Left renal cortex interstitium (tissue), 4 donors: ENCODE results near the gene SLC2A13. TPM values are rescaled to one million over a fixed set of nuclear protein-coding genes. Genes with fewer than 3 reads are reported as not detected.

Experiments
- DNase-seq, 4 donors: peaks; one replicate each; pipeline ENCODE4 v3.0.0-alpha.2; 2013; ENCODE audit warnings: low read depth in 4 of 4, low spot score in 2 of 4, missing footprints in 1 of 4
- polyA plus RNA-seq, 4 donors: library from polyadenylated mRNA; unstranded; fragments of 120-200 nt; gene quantifications; one replicate each; pipeline ENCODE4 v1.2.1, GENCODE V29; 2013; ENCODE audit not compliant: insufficient read length in 4 of 4

SLC2A13 gene
- polyA plus RNA-seq = 10 to 100 TPM; 11.8 to 16.3 (median 14.5) TPM

DNA sequence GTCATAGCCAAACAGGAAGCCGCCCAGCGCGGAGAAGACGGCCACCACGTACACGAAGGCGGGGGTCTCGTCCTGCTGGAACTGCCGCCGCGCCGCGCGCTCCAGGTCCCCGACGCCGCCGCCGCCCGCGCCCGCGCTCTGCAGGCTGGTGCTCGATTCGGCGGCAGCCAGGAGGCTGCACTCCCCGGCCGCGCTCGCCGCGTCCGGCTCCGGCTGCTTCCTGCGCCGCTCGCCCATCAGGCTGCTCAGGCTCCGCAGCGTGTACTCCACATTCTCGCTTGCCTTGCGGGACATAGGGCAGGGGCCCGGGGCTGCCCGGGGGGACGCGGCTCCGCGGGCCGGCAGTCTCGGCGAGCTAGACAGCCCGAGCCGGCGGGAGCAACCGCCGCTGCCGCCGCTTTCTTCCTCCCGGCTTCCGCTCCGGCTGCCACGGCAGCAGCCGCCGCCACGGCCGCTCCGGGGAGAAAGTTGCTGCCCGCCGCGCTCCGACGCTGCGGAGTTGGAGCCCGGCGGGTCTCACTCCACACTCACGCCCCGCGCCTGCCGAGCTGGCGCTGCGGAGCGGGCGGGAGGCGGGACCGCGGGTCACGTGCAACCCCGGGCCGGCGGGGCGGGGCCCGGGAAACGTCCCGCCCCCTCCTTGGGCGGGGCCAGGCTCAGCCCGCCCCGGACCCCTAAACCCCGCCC is at the start of gene SLC2A13:
TSS of gene SLC2A13 (minus strand) at position 567 of the 687 bp plus-strand sequence. CDS start at position 294, 273 bp downstream.
- peak in 1 of 4 donors; percentile 56 for DNase-seq

- DNase-seq = no peak
These were observed 48.5 kb upstream of the SLC2A13 start for GRCh38 chr12:40154381-40154780.

GRCh38 chr12:40153432-40153831 is 47.6 kb upstream of the SLC2A13 start:
- no peak for DNase-seq

- DNase-seq = peak in 3 of 4 donors; percentile 20 to 56 (median 34)
These were observed 47.0 kb upstream of the SLC2A13 start for GRCh38 chr12:40152783-40153383.

GRCh38 chr12:40149673-40150260 is 43.9 kb upstream of the SLC2A13 start:
- DNase-seq = no peak

DNA sequence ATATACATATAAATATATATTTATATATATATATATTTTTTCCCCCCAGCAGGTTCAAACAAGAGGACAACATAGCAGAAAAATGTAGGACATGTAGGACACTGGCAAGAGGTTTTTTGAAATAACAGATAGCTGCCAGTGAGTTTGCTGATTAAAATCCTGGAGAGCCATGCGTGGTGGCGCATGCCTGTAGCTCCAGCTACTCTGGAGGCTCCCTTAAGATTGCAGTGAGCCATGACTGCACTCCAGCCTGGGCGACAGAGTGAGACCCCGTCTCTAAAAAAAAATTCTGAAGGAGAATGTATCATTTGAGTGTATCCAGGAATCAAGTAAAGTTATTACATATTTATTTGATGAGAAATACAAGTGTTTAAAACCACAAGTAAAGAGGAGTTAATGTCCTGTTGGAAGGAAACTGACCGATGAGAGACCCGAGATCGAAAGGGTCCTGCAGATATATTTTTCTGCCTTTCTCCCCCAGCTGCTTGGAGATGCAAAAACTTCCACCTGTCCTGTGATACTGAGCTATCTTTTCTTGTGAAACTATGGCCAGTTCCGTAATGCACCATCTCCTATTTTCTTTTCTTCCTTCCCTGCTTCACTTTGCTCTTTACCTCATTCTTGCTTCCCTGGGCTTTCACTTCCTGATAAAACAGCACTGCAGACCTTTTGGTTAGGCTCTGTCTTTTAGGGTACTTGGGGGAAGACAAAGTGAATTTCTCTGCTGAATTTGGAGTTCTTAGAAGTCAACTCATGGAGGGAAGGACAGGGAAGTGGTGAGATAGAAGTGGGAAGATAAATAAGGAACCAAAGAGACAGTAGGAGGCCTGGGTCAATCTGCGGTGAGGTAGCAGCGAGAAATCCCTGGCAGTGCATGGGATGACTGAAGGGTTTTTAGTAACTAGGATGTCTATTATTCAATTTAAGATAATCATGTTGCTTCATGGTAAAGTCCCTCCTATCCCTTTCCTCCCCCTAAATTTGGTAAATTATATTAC is 41.2 kb upstream of the SLC2A13 start:
- DNase-seq = no peak

GRCh38 chr12:40145896-40146295 is 40.0 kb upstream of the SLC2A13 start:
- no peak for DNase-seq

DNA sequence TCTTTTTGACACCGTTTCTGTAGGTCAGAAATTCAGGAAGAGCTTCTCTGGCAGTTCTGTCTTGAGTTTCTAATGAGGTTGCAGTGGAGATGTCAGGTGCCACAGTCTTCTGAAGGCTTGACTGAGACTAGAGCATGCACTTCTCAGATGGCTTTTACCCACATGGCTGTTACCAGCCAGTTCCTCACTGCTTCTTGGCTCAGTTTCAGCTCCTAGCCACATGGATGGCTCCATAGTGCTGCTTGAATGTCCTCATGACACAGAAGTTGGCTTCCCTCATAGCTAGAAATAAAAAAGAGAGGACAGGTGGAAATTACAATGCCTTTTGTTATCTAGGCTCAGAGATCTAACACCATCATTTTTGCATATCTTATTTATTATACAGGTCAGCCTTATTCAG is 38.1 kb upstream of the SLC2A13 start:
- no peak for DNase-seq

GRCh38 chr12:40142001-40142744 is 36.3 kb upstream of the SLC2A13 start:
- DNase-seq = no peak

- no peak for DNase-seq
These were observed 32.6 kb upstream of the SLC2A13 start for GRCh38 chr12:40138526-40138925.

DNA sequence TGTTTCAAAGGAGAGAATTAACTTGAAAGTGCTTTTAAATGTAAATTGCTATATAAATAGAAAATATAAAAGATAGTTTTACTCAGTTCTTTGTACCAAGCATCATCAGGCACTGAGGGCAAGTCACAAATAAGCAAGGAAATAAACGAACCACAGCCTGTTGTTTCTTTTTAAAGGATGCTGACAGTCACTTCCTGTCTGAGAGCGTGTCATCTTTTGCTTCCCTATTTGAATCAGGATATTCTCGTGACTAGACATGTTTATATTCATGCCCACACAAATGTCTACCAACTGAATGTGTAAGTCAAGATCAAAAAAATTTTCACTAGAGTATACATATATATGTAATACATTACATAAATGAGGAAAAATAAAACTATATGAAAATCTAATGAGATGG is 31.4 kb upstream of the SLC2A13 start:
- DNase-seq = no peak

DNA sequence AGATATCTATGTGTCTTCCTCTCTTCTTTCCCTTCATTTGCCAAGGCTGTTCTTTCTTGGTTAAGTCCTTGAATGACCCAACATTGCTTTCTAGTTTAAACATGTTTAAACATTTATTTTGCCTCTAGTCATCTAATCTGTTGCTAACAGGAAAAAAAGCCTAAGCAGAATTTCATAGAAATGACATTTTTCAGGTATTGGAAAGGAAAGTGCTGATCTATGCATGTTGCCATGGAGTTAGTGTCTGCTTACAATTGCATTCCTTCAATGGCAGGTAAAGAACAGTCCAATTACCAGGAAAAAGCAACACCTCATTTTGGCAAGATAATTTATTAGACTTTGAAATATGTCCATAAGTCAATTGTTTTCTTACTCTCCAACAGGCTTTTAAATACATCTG is 21.5 kb upstream of the SLC2A13 start:
- DNase-seq = no peak

GRCh38 chr12:40123496-40123895 is 17.6 kb upstream of the SLC2A13 start:
- DNase-seq = no peak

- no peak for DNase-seq
These were observed 17.0 kb upstream of the SLC2A13 start for GRCh38 chr12:40122842-40123241.

GRCh38 chr12:40117818-40118217 is 11.9 kb upstream of the SLC2A13 start:
- DNase-seq = no peak

DNA sequence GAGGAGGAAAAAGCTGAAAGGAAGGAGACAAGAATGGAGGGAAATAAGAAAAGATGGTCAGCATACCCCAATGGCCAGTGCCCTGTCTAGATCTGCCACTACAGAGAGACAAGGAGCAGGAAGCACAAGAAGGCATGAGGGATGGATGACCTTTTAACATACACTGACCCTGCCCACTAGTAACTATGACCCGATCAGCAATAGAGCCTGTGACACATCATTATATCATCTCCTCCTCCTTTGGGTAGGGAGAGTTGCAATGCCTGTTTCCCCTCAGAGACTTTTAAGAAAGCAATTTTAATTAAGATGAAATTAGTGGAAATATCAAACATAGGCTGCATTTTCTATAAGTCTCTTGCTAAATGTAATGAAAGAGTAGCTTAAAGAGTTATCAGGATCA is 4.7 kb upstream of the SLC2A13 start:
- no peak for DNase-seq

DNA sequence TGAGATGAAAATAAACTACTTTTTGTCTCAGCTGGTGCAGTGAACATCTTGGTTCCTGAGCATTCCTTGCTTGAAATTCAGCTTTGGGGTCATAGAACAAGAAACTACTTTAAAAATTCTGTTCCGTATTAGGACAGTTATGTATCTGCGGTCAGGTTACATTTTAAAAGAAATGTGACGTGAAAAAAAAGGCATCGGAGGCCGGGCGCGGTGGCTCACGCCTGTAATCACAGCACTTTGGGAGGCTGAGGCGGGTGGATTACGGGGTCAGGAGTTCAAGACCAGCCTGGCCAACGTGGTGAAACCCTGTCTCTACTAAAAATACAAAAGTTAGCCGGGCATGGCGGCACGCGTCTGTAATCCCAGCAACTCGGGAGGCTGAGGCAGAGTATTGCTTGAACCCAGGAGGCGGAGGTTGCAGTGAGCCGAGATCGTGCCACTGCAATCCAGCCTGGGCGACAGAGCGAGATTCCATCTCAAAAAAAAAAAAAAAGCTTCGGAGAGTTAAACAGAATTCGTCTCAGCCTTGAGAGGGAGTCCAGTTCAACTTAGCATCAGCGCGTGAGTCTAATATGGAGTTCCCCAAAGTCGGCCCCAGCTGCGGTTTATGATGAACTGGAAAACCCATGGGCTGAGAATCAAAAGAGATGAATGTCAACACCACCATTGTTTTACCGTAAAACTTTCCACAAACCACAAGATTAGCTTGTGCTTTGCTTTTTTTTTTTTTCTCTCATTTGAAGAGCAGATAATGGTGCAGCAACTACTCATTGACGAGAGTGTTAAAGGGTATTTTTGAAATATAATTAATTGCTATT is 2.1 kb upstream of the SLC2A13 start:
- DNase-seq = no peak

DNA sequence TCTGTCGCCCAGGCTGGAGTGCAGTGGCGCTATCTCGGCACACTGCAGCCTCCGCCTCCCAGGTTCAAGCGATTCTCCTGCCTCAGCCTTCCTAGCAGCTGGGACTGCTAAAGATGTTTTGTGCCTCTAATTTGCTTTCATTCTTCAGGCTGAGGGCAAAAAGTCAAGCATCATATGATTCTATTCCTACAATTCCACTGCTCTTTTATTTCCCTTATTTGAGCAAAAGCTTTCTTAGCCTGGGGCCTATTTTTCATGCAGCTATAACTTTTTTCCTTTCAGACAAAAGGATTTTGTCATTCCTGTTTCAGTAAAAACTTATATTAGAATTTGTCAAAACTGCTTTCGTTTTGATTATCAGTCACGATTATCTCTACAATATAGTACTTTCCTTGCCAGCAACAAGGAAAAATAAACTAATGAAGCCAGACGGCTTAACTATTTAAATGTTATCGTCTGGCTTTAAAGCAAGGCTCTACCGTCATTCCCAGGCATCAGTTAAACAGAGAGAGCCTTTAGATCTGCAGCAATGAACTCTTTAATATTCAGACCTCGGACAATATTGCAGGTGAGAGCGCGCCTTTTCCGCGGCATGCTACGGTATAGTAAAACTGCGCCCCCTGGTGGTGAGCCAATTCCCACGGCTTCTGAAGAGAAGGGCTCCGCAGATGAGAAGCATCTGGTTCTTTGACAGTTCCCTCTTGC is 1.4 kb upstream of the SLC2A13 start:
- DNase-seq = peak; percentile 55 to 82 (median 70)

GRCh38 chr12:40106655-40107054 is 774 bp upstream of the SLC2A13 start:
- no peak for DNase-seq
